Spleen (tissue), 11 donors: ENCODE measurements around the gene ETV6. TPM values are rescaled to one million over a fixed set of nuclear protein-coding genes. Genes with fewer than 3 reads are reported as not detected.

ENCODE experiments used
- DNase-seq: peaks from one replicate; pipeline ENCODE4 v3.0.0-alpha.2; 2020
- H3K27ac ChIP-seq, 8 donors: fragments of 200-600 bp; sonication (generic) in 7 of 8; 1 replicate in 4 of 8; 2 replicates in 4 of 8; pipeline versions ENCODE4 v1.5.0 to v1.8.0; 2016 to 2021; ENCODE audit warnings: inconsistent platforms in 4 of 8, mild to moderate bottlenecking in 4 of 8, moderate library complexity in 1 of 8
- H3K27me3 ChIP-seq, 7 donors: fragments of 200-600 bp; sonication (generic) in 6 of 7; replicated peaks in 1 of 7; 1 replicate in 4 of 7; 2 replicates in 3 of 7; pipeline versions ENCODE4 v1.5.0 to v1.8.0; 2016 to 2021; ENCODE audit warnings: inconsistent platforms in 3 of 7, mild to moderate bottlenecking in 1 of 7
- H3K36me3 ChIP-seq, 6 donors: fragments of 200-600 bp; sonication (generic) in 5 of 6; 1 replicate in 4 of 6; 2 replicates in 2 of 6; pipeline versions ENCODE4 v1.5.0 to v1.8.0; 2016 to 2021; ENCODE audit warnings: inconsistent platforms in 2 of 6
- H3K4me1 ChIP-seq, 6 donors: fragments of 200-600 bp; sonication (generic) in 5 of 6; 1 replicate in 3 of 6; 2 replicates in 3 of 6; pipeline versions ENCODE4 v1.5.0 to v1.8.0; 2016 to 2021; ENCODE audit warnings: inconsistent platforms in 3 of 6
- H3K4me3 ChIP-seq, 8 donors: fragments of 200-600 bp; sonication (generic) in 7 of 8; 1 replicate in 4 of 8; 2 replicates in 4 of 8; pipeline versions ENCODE4 v1.5.0 to v1.8.0; 2016 to 2021; ENCODE audit warnings: inconsistent platforms in 4 of 8, mild to moderate bottlenecking in 4 of 8, moderate library complexity in 2 of 8
- H3K9me3 ChIP-seq, 8 donors: fragments of 200-600 bp; sonication (generic) in 7 of 8; 1 replicate in 4 of 8; 2 replicates in 4 of 8; pipeline versions ENCODE4 v1.5.0 to v1.8.0; 2016 to 2021; ENCODE audit warnings: inconsistent platforms in 4 of 8
- CTCF ChIP-seq, 11 experiments: fragments of 200-600 bp in 7 of 11; fragments of 450-650 bp in 4 of 11; sonication (generic) in 4 of 11; IDR thresholded peaks in 8 of 11; conservative IDR thresholded peaks in 3 of 11; 1 replicate in 7 of 11; 2 replicates in 4 of 11; pipeline versions ENCODE4 v1.4.0 to v1.8.0; 2016 to 2021; ENCODE audit warnings: antibody characterized with exemption in 11 of 11, inconsistent platforms in 4 of 11, mild to moderate bottlenecking in 1 of 11
- POLR2A ChIP-seq, 3 donors: fragments of 450-650 bp; IDR thresholded peaks; one replicate each; pipeline ENCODE4 v1.5.1; 2017; ENCODE audit warnings: antibody characterized with exemption in 3 of 3, mild to moderate bottlenecking in 1 of 3
- POLR2AphosphoS5 ChIP-seq, 3 donors: sonication (generic); formaldehyde crosslinking; IDR thresholded peaks; one replicate each; pipeline ENCODE4 v1.5.1; 2017; ENCODE audit warnings: antibody characterized with exemption in 3 of 3
- WGBS, 5 donors: extraction: QIAGEN DNeasy Blood & Tissue Kit in 3 of 5; methylation state at CpG; one replicate each; pipeline versions ENCODE4 v1.1.5 to v1.1.7; 2013 to 2018; 5-methylcytosine and 5-hydroxymethylcytosine counted together
- intact Hi-C: fragments of 100-400 bp; cut with DNase I; formaldehyde crosslinking; loops from one replicate; pipeline ENCODE4 v1.15.0; 2023; ENCODE audit warnings: low total_unique reads
- polyA plus RNA-seq, 3 donors: library from polyadenylated mRNA; stranded (reverse); fragments of 200-250 nt; gene quantifications; one replicate each; pipeline ENCODE4 v1.2.1, GENCODE V29; 2013
- total RNA-seq, 7 donors: library from RNA; depleted of rRNA in 3 of 7; stranded (reverse); fragments of >200 nt in 3 of 7; fragmentation: NEBNext Ultra II Directional in 4 of 7; extraction: Animal tissue kit (Norgen Biotek cat#: 25700) in 4 of 7; gene quantifications; one replicate each; pipeline versions ENCODE4 v1.1.0 to v1.2.1, GENCODE V29; 2016 to 2021
- donor health status: healthy with polysubstance abuse.
- donor health status: DM: no; HTN: no; CAD: no; lungs with moderate emphysema.
- donor health status: DM: no; HTN: no; CAD: no.
- donor health status: Bipolar disorder and iron deficiency.
- donor health status: healthy.
- donor health status: DM: no; HTN: no; CAD: no.
- donor health status: DM: yes; HTN: yes; CAD: no.

ETV6 gene
- total and polyA plus RNA-seq, 10 donors: 7.2 to 116 (median 57.8) TPM

DNA sequence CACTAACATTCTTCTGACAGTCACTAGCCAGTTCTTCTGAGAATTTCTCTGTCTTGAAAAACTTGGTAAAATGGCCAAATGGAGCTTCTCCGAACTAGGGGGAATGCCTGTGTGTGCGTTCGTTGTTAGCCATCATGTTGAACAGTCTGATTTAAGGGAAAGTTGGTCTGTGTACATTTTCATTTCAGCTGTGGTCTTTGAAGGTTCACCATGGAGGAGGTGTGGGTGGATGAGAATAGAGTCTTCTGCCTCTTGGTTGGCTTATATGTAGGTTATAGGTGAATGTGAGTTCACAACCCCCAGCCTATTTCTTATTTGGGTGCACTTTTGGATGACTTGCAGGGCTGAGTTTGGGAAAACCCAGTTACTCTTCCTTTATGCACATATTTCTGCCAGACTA lies 12.9 kb downstream of the ETV6 start:
- Histone ChIP-seq H3K4me1 (peaks cover 18 to 100% (median 85%) of the 10 kb centered on the region in 6 donors), H3K27me3 (no peaks in the 10 kb centered on the region)
- DNase-seq: no peak

DNA sequence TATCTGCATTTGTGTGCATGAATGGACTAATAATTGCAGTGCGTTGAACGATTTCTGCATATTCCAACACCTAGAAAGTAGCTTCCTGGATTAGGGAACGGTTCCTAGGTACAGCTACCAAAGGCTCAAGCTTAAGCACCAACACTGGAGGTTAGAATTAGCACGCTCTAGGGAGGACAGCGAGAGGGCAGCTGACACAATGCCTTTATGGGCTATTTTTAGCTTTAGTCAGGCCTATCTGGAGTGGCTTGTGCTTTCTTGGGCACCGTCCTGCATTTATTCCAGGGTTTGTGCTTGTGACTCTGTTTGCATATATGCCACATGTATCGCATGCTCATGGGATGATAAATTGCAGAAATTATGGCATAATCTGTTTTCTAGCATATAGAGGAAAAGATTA lies 13.7 kb downstream of the ETV6 start:
- intact Hi-C loops: no loop called here
- peaks cover 0 to 31% (median 8%) of the 10 kb centered on the region in 6 donors for H3K36me3 ChIP-seq
- no peak overlapping the region for H3K27ac ChIP-seq
- H3K4me3 ChIP-seq: no peak overlapping the region
- WGBS, 5 donors: 64 to 86% (median 76%) methylated on average over 7 of the region's 7 CpGs
- peaks cover 15 to 100% (median 82%) of the 10 kb centered on the region in 6 donors for H3K4me1 ChIP-seq
- no peak for DNase-seq
- no peaks in the 10 kb centered on the region for H3K27me3 ChIP-seq
- TF ChIP-seq CTCF (IDR thresholded peaks at IDR 0.05 in 8 of 11, conservative IDR thresholded peaks at IDR 0.05 in 3 of 11) (no peak), POLR2AphosphoS5 (IDR thresholded peaks at IDR 0.05) (no peak), POLR2A (IDR thresholded peaks at IDR 0.05) (no peak)
- no peaks in the 10 kb centered on the region for H3K9me3 ChIP-seq

More for the DNA sequence above, 12.9 kb downstream of the ETV6 start:
- no peak for TF ChIP-seq POLR2A (IDR thresholded peaks at IDR 0.05)
- no peak overlapping the region for H3K27ac ChIP-seq
- WGBS, 5 donors: 81 to 94% (median 91%) methylated on average over 3 of the region's 3 CpGs
- peaks cover 0 to 31% (median 8%) of the 10 kb centered on the region in 6 donors for H3K36me3 ChIP-seq
- no peak overlapping the region for H3K4me3 ChIP-seq
- intact Hi-C loops: no loop called here
- H3K9me3 ChIP-seq: no peaks in the 10 kb centered on the region

DNA sequence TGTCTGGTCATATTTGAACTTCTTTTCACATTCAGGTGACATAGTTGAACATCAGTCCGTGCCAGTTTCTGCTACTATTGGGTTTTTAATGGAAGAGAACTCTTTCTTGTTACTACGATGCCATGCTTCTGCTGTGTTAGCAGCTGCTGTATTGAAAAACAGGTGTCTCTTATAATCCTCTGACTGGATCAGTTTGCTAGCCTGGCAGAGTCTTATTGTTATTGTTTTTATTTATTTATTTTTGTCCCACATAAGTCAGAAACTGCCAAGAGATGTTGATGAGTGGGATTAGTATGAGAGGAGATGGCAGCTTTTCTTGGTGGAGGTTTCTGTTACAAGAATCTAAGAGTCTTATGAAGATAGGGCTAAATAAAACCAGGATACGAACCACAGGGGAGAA lies 14.6 kb downstream of the ETV6 start:
- H3K4me1 ChIP-seq: peaks cover 9 to 100% (median 82%) of the 10 kb centered on the region in 6 donors
- H3K9me3 ChIP-seq: no peaks in the 10 kb centered on the region
- intact Hi-C loops: no loop called here
- no peaks in the 10 kb centered on the region for H3K27me3 ChIP-seq
- 89 to 93% (median 91%) methylated on average over 3 of the region's 3 CpGs for WGBS, 5 donors
- peaks cover 0 to 31% (median 8%) of the 10 kb centered on the region in 6 donors for H3K36me3 ChIP-seq
- DNase-seq: no peak
- no peak overlapping the region for H3K27ac ChIP-seq
- no peak overlapping the region for H3K4me3 ChIP-seq
- no peak for TF ChIP-seq POLR2A (IDR thresholded peaks at IDR 0.05)

GRCh38 chr12:11666131-11667050 lies 16.9 kb downstream of the ETV6 start:
- peak overlapping the region in 6 of 8 donors; percentile 22 to 78 (median 66) for H3K27ac ChIP-seq
- DNase-seq: peak; percentile 70
- H3K4me1 ChIP-seq: peaks cover 9 to 100% (median 81%) of the 10 kb centered on the region in 6 donors
- no peak overlapping the region for H3K4me3 ChIP-seq
- H3K36me3 ChIP-seq: peaks cover 0 to 24% (median 5%) of the 10 kb centered on the region in 6 donors
- no peaks in the 10 kb centered on the region for H3K9me3 ChIP-seq
- no peaks in the 10 kb centered on the region for H3K27me3 ChIP-seq
- TF ChIP-seq POLR2A (IDR thresholded peaks at IDR 0.05) (no peak), POLR2AphosphoS5 (IDR thresholded peaks at IDR 0.05) (no peak), CTCF (IDR thresholded peaks at IDR 0.05 in 8 of 11, conservative IDR thresholded peaks at IDR 0.05 in 3 of 11) (no peak)
- WGBS, 5 donors: 58 to 86% (median 79%) methylated on average over 13 of the region's 13 CpGs
- intact Hi-C loops: no loop called here

DNA sequence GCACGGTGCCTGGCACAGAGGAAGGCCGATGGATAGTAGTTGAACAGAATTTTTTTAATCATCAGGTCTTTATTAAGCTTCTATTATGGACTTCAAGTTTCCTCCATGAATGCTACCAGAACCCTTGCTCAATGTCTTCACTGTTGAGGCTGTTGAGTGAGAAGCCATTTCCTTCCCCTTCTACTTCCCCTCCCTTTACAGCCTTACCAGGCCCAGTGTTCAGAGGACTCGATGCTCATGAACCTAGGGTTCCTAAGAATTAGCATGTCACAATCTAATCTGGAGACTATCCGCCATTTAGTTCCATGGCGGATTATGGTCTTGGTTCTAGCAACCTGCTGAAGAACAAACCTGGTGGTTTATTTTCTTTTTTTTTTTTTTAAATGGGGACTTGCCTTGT lies 17.7 kb downstream of the ETV6 start:
- no peak for TF ChIP-seq CTCF (IDR thresholded peaks at IDR 0.05 in 8 of 11, conservative IDR thresholded peaks at IDR 0.05 in 3 of 11)
- TF ChIP-seq POLR2A (IDR thresholded peaks at IDR 0.05): no peak
- peak in 1 of 3 donors; percentile 43 for TF ChIP-seq POLR2AphosphoS5 (IDR thresholded peaks at IDR 0.05)
- 50 to 79% (median 68%) methylated on average over 5 of the region's 5 CpGs for WGBS, 5 donors
- no peak for DNase-seq
- Histone ChIP-seq H3K27me3 (no peaks in the 10 kb centered on the region), H3K4me1 (peaks cover 9 to 100% (median 81%) of the 10 kb centered on the region in 6 donors), H3K36me3 (peaks cover 0 to 17% (median 1%) of the 10 kb centered on the region in 6 donors), H3K4me3 (no peak overlapping the region), H3K9me3 (no peaks in the 10 kb centered on the region), H3K27ac (peak overlapping the region in 6 of 8 donors; percentile 22 to 78 (median 66))
- intact Hi-C loops: no loop called here
